MM.1S (cell line): Measurements from ENCODE around the gene NPC1L1.

Experiments used
- DNase-seq: peaks from one replicate; pipeline ENCODE4 v3.0.0-alpha.2; 2015
- H2AFZ ChIP-seq: fragments of 300-600 bp; sonication (generic); 2 replicates; pipeline ENCODE4 v1.6.0; 2016; ENCODE audit warnings: antibody characterized with exemption, low read length
- H3F3A ChIP-seq: fragments of 300-600 bp; sonication (generic); 2 replicates; pipeline ENCODE4 v1.6.1; 2016; ENCODE audit warnings: mild to moderate bottlenecking, antibody characterized with exemption, low read length, moderate library complexity, mixed read lengths; ENCODE audit not compliant: insufficient read depth
- H3K27ac ChIP-seq: fragments of 300-600 bp; sonication (generic); 2 replicates; pipeline ENCODE4 v1.5.1; 2016; ENCODE audit warnings: mild to moderate bottlenecking, low read length
- H3K27me3 ChIP-seq: fragments of 300-600 bp; sonication (generic); replicated peaks from 2 replicates; pipeline ENCODE4 v1.6.0; 2016; ENCODE audit warnings: low read length; ENCODE audit not compliant: insufficient read depth
- H3K36me3 ChIP-seq: fragments of 300-600 bp; sonication (generic); replicated peaks from 2 replicates; pipeline ENCODE4 v1.6.1; 2016; ENCODE audit warnings: mild to moderate bottlenecking, low read length, mixed read lengths; ENCODE audit not compliant: insufficient read depth
- H3K4me1 ChIP-seq: fragments of 300-600 bp; sonication (generic); 2 replicates; pipeline ENCODE4 v1.6.1; 2016; ENCODE audit warnings: low read length, mixed read lengths
- H3K4me2 ChIP-seq: fragments of 300-600 bp; sonication (generic); 2 replicates; pipeline ENCODE4 v1.6.0; 2016; ENCODE audit warnings: low read depth, low read length
- H3K4me3 ChIP-seq: fragments of 300-600 bp; sonication (generic); 2 replicates; pipeline ENCODE4 v1.5.1; 2016; ENCODE audit warnings: low read length, mixed read lengths
- H3K79me2 ChIP-seq: fragments of 300-600 bp; sonication (generic); 2 replicates; pipeline ENCODE4 v1.6.1; 2016; ENCODE audit warnings: mixed run types, low read length, mixed read lengths
- H3K9ac ChIP-seq: fragments of 300-600 bp; sonication (generic); 2 replicates; pipeline ENCODE4 v1.6.1; 2016; ENCODE audit warnings: low read length, mixed read lengths
- H3K9me2 ChIP-seq: fragments of 300-600 bp; sonication (generic); replicated peaks from 2 replicates; pipeline ENCODE4 v1.6.1; 2016; ENCODE audit warnings: mild to moderate bottlenecking, low read length, mixed read lengths; ENCODE audit not compliant: insufficient read depth
- H3K9me3 ChIP-seq: fragments of 300-600 bp; sonication (generic); replicated peaks from 2 replicates; pipeline ENCODE4 v1.6.1; 2016; ENCODE audit warnings: mild to moderate bottlenecking, low read length, mixed read lengths; ENCODE audit not compliant: insufficient read depth
- H4K20me1 ChIP-seq: fragments of 300-600 bp; sonication (generic); 2 replicates; pipeline ENCODE4 v1.6.1; 2016; ENCODE audit warnings: mild to moderate bottlenecking, low read length, moderate library complexity, mixed read lengths; ENCODE audit not compliant: insufficient read depth
- EZH2 ChIP-seq: fragments of 300-600 bp; sonication (generic); optimal IDR thresholded peaks from 2 replicates; pipeline ENCODE3; 2017; ENCODE audit warnings: low read depth, mild to moderate bottlenecking, antibody characterized with exemption, low read length, mixed read lengths
- EZH2phosphoT487 ChIP-seq: fragments of 300-600 bp; sonication (generic); IDR thresholded peaks from 2 replicates; pipeline ENCODE4 v1.6.1; 2018; ENCODE audit warnings: antibody characterized with exemption, low read length
- TF ChIP-seq, protein P1 (sequence below): fragments of 300-600 bp; sonication (generic); IDR thresholded peaks from 2 replicates; pipeline ENCODE4 v1.5.1; 2016; ENCODE audit warnings: antibody characterized with exemption, low read length, mixed read lengths

NPC1L1 gene

DNA sequence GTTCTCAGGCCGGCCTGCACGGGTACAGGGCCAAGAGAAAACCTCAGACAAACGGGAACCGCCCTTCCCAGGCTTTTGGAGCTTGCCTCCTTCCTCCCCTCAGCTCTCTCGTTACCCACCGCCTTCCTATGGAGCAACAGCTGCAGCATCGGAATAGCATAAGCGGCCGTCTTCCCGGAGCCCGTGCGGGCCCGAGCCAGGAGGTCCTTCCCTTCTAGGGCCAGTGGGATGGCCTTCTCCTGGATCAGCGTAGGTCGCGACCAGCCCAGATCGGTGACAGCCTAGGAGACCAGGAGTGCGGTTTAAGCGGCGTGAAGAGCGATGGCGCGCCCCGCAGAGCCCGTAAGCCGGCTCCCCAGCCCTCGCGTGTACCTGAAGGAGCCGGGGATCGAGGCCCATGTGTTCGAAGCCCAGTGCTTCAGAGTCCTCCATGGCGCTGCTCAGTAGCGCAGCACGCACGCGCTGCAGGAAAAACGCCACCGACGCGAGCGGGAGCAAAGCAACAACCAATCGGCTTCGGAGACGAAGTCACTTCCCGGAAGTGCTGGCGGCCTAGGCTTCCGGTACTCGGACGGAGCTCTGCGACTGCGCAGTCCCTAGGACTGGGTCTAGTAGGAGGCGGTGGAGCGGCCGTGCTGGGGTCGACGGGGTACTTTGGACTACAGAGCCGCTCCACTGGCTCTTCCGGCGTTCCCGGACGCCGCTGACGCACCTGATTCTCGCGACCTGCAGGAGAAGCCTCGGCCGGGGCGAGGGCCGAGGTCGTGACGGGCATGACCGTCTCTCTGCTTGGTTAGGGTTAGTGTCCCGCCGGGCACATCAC is 32.5 kb upstream of the NPC1L1 start, which contains the start of gene DDX56:
Gene DDX56, minus strand, starts transcription at position 445 of the 823 bp plus-strand sequence. Its CDS starts 13 bp downstream, at position 432.
- DNase-seq: peak; percentile 98
- Histone ChIP-seq H3K4me1 (peaks cover 8% of the 10 kb centered on the region), H3K27ac (peak within 1 kb of the TSS; percentile 51; the same call in 1 of the 2 replicates), H3K36me3 (peaks cover 11% of the 10 kb centered on the region), H2AFZ (peak within 1 kb of the TSS; percentile 80), H4K20me1 (no peaks in the 10 kb centered on the region), H3K9ac (peak within 1 kb of the TSS; percentile 93), H3K9me3 (no peaks in the 10 kb centered on the region), H3K4me3 (peak within 1 kb of the TSS; percentile 95), H3K27me3 (no peaks in the 10 kb centered on the region), H3F3A (peaks cover 9% of the 10 kb centered on the region; the same call in 1 of the 2 replicates), H3K9me2 (no peaks in the 10 kb centered on the region), H3K79me2 (peaks cover 66% of the 10 kb centered on the region), H3K4me2 (peak within 1 kb of the TSS; percentile 76)
- TF ChIP-seq, protein P1, sequence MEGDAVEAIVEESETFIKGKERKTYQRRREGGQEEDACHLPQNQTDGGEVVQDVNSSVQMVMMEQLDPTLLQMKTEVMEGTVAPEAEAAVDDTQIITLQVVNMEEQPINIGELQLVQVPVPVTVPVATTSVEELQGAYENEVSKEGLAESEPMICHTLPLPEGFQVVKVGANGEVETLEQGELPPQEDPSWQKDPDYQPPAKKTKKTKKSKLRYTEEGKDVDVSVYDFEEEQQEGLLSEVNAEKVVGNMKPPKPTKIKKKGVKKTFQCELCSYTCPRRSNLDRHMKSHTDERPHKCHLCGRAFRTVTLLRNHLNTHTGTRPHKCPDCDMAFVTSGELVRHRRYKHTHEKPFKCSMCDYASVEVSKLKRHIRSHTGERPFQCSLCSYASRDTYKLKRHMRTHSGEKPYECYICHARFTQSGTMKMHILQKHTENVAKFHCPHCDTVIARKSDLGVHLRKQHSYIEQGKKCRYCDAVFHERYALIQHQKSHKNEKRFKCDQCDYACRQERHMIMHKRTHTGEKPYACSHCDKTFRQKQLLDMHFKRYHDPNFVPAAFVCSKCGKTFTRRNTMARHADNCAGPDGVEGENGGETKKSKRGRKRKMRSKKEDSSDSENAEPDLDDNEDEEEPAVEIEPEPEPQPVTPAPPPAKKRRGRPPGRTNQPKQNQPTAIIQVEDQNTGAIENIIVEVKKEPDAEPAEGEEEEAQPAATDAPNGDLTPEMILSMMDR: no peak
- TF ChIP-seq EZH2phosphoT487 (no peak), EZH2 (no peak)

DNA sequence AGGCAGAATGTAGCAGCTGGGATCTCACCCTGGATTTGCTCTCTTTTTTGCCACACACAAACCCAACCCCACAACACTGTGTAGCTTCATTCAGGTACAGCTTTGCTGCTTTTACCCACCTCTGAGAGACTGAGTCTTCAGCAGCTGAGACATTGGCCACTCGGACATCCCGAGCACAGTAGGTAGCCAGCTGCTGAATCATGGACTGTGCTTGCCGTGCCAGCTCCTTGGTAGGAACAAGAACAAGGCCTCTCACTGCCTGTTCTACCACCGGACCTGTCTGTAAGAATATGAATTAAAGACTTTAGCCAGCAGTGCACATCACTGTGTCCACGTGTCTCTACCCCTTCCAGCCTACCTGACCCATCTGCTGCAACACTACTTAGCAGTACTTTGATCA is 31.6 kb upstream of the NPC1L1 start:
- Histone ChIP-seq H3K4me3 (peak overlapping the region; percentile 95), H3K4me1 (peaks cover 8% of the 10 kb centered on the region), H3K4me2 (peak overlapping the region; percentile 59), H3K9ac (peak overlapping the region; percentile 93), H4K20me1 (no peaks in the 10 kb centered on the region), H3K9me3 (no peaks in the 10 kb centered on the region), H2AFZ (no peak overlapping the region), H3K79me2 (peaks cover 63% of the 10 kb centered on the region), H3F3A (peaks cover 14% of the 10 kb centered on the region; the same call in 1 of the 2 replicates), H3K27ac (no peak overlapping the region), H3K27me3 (no peaks in the 10 kb centered on the region), H3K9me2 (no peaks in the 10 kb centered on the region), H3K36me3 (peaks cover 14% of the 10 kb centered on the region)
- DNase-seq: no peak
- no peak for TF ChIP-seq EZH2phosphoT487
- TF ChIP-seq, protein P1: no peak
- TF ChIP-seq EZH2: no peak

DNA sequence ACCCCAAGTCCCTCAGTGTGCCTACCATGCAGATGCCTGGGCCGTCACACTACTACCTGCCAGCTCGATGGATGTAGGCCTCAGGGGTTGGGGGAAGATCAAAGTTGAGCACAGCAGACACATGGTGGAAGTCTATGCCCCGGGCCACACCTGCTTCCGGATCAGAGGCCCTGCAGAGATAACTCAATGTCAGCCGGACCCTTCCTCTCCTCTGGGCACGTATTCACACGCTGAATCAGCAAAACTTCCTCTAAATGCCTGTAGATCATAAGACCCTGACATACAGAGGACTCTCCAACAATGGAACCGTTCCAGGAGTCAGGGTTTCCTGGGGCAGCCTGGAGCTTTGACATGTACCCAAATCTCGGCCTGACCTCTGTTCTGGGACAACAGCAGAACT is 28.8 kb upstream of the NPC1L1 start:
- Histone ChIP-seq H3K4me1 (peaks cover 6% of the 10 kb centered on the region), H2AFZ (no peak overlapping the region), H3K9me3 (no peaks in the 10 kb centered on the region), H3K4me2 (no peak overlapping the region), H3K27me3 (no peaks in the 10 kb centered on the region), H3K4me3 (no peak overlapping the region), H3K9ac (no peak overlapping the region), H3K9me2 (no peaks in the 10 kb centered on the region), H4K20me1 (no peaks in the 10 kb centered on the region), H3F3A (peaks cover 22% of the 10 kb centered on the region; the same call in 1 of the 2 replicates), H3K36me3 (peaks cover 16% of the 10 kb centered on the region), H3K79me2 (peaks cover 64% of the 10 kb centered on the region), H3K27ac (no peak overlapping the region)
- TF ChIP-seq EZH2phosphoT487: no peak
- TF ChIP-seq, protein P1: no peak
- TF ChIP-seq EZH2: no peak
- no peak for DNase-seq
